ENCODE data around the gene BCL2L1. TPM values are rescaled to one million over a fixed set of nuclear protein-coding genes. Genes with fewer than 3 reads are reported as not detected.

Gene BCL2L1
- total and polyA plus RNA-seq, 2 donors (not counting 3 experiments of a cell fraction or from before 2014, with no cell fraction given) = 78.0 to 101 TPM

GRCh38 chr20:31699801-31700728, 22.6 kb downstream of the BCL2L1 start:
- intact Hi-C loops (cut with micrococcal nuclease) = loop anchor here (1.0 kb wide), 4 partner anchors 12 to 38 kb away; no protein-coding TSS in a partner anchor
- no peaks in the 10 kb centered on the region for H3K9me1 ChIP-seq (replicated peaks; ENCODE audit: control insufficient read depth, extremely low read depth, insufficient read depth, low read length)
- CTCF ChIA-PET = interaction anchor here (1.0 to 4.6 kb wide), 9 partner anchors 12 to 87 kb away, joined by 3 to 47 read pairs (median 7); partner anchors contain the start of gene BCL2L1
- no peak overlapping the region for H2AFZ ChIP-seq (ENCODE audit: low read depth, low read length)
- no peaks in the 10 kb centered on the region for H4K20me1 ChIP-seq (replicated peaks; ENCODE audit: control insufficient read depth, extremely low read depth, insufficient read depth, low read length)
- peaks cover 55% of the 10 kb centered on the region for H3K4me1 ChIP-seq (ENCODE audit: control insufficient read depth, extremely low read depth, insufficient read depth, low read length)
- DNase-seq (ENCODE audit: low read depth, low spot score) (no peak), FAIRE-seq (peak; percentile 21)
- peaks cover 81% of the 10 kb centered on the region for H3K79me2 ChIP-seq (ENCODE audit: control insufficient read depth, insufficient read depth, low read length)
- POLR2A ChIA-PET = interaction anchor here (0.9 to 1.5 kb wide), 4 partner anchors 13 to 37 kb away, joined by 3 to 11 read pairs (median 4); partner anchors contain the start of gene BCL2L1
- no peaks in the 10 kb centered on the region for H3K36me3 ChIP-seq (ENCODE audit: control insufficient read depth in 2 of 2, extremely low read depth in 1 of 2, insufficient read depth in 2 of 2, low read length in 2 of 2)
- TF ChIP-seq FOS (IDR thresholded peaks at IDR 0.05; ENCODE audit: borderline replicate concordance, insufficient read depth, low read length) = no peak
- no peak for TF ChIP-seq CTCF (IDR thresholded peaks at IDR 0.05; ENCODE audit: extremely low read depth in 1 of 2, insufficient read depth in 1 of 2, low read depth in 1 of 2, low read length in 2 of 2)
- TF ChIP-seq MAX (IDR thresholded peaks at IDR 0.05; ENCODE audit: insufficient read depth, insufficient read length) = no peak
- TF ChIP-seq POLR2AphosphoS5 (IDR thresholded peaks at IDR 0.05; ENCODE audit: insufficient read depth, low read depth, low read length) = no peak
- no peak for TF ChIP-seq MYC (IDR thresholded peaks at IDR 0.05; ENCODE audit: low read depth, low read length)
- no peak for TF ChIP-seq POLR2A (IDR thresholded peaks at IDR 0.05; ENCODE audit: low read depth, low read length)
- no peak for TF ChIP-seq EZH2 (IDR thresholded peaks at IDR 0.05; ENCODE audit: borderline replicate concordance, low read depth, low read length, severe bottlenecking)
- no peak for TF ChIP-seq GATA2 (IDR thresholded peaks at IDR 0.05; ENCODE audit: insufficient read depth, insufficient read length, low read depth, low read length)
- no peak for TF ChIP-seq JUN (IDR thresholded peaks at IDR 0.05; ENCODE audit: borderline replicate concordance, insufficient read depth, insufficient read length, low read depth)
- H3K4me3 ChIP-seq (replicated peaks in 1 of 3; ENCODE audit: insufficient read depth in 1 of 3, low read depth in 1 of 3, low read length in 3 of 3) = no peak overlapping the region
- peak overlapping the region; percentile 18 for H3K4me2 ChIP-seq (ENCODE audit: insufficient read depth, low read length)
- no peaks in the 10 kb centered on the region for H3K9me3 ChIP-seq (replicated peaks; ENCODE audit: control insufficient read depth, insufficient read depth, low read length)
- no peaks in the 10 kb centered on the region for H3K27me3 ChIP-seq (ENCODE audit: control insufficient read depth in 2 of 2, insufficient read depth in 2 of 2, low read length in 2 of 2)
- dilution Hi-C loops (cut with MboI; ENCODE audit: extremely low pct_ligation_motif_present, low sequenced_read_pairs) = no loop called here
- no TSS peak for BruUV-seq (replicated peaks)
- H3K9ac ChIP-seq (replicated peaks; ENCODE audit: extremely low read depth, insufficient read depth, low read length) = peak overlapping the region; percentile 49
- peak overlapping the region; percentile 86 for H3K27ac ChIP-seq (ENCODE audit: insufficient read depth, low read depth, low read length)

Data from endothelial cell of umbilical vein (primary cell).